ENCODE data around the gene TMEM60. TPM values are rescaled to one million over a fixed set of nuclear protein-coding genes. Genes with fewer than 3 reads are reported as not detected.

TMEM60 gene
- total RNA-seq, 2 donors from 2014 or later, result 9.6 TPM; not detected in 1

- Histone ChIP-seq H3K4me3 (no peak overlapping the region), H3K9me3 (no peaks in the 10 kb centered on the region), H3K36me3 (replicated peaks in 1 of 2; ENCODE audit: insufficient read depth in 1 of 2, low read depth in 2 of 2) (no peaks in the 10 kb centered on the region), H3K27ac (no peak overlapping the region), H3K27me3 (no peaks in the 10 kb centered on the region), H3K4me1 (peaks cover 35% of the 10 kb centered on the region)
- ATAC-seq, result no peak
- no peak for TF ChIP-seq CTCF (IDR thresholded peaks at IDR 0.05)
- no peak for TF ChIP-seq POLR2A (IDR thresholded peaks at IDR 0.05)
- intact Hi-C loops (cut with DNase I), result no loop called here
- no peak for DNase-seq
- 90 to 91% methylated on average over 4 of the region's 4 CpGs for WGBS, 2 donors
Observed at GRCh38 chr7:77794000-77794399, 4.2 kb downstream of the TMEM60 start.

GRCh38 chr7:77791956-77792355 is 6.3 kb downstream of the TMEM60 start:
- TF ChIP-seq POLR2A (IDR thresholded peaks at IDR 0.05) (no peak), CTCF (IDR thresholded peaks at IDR 0.05) (no peak)
- DNase-seq (no peak), ATAC-seq (no peak)
- no peaks in the 10 kb centered on the region for H3K27me3 ChIP-seq
- 72 to 78% methylated on average over 2 of the region's 2 CpGs for WGBS, 2 donors
- no peaks in the 10 kb centered on the region for H3K9me3 ChIP-seq
- intact Hi-C loops (cut with DNase I), result no loop called here
- no peak overlapping the region for H3K4me3 ChIP-seq
- H3K27ac ChIP-seq, result peak overlapping the region in 3 of 4 donors; percentile 41 to 50 (median 49)
- H3K4me1 ChIP-seq, result peaks cover 32% of the 10 kb centered on the region
- H3K36me3 ChIP-seq (replicated peaks in 1 of 2; ENCODE audit: insufficient read depth in 1 of 2, low read depth in 2 of 2), result no peaks in the 10 kb centered on the region

- TF ChIP-seq POLR2A (IDR thresholded peaks at IDR 0.05) (no peak), CTCF (IDR thresholded peaks at IDR 0.05) (no peak)
- Histone ChIP-seq H3K36me3 (replicated peaks in 1 of 2; ENCODE audit: insufficient read depth in 1 of 2, low read depth in 2 of 2) (no peaks in the 10 kb centered on the region), H3K4me1 (peaks cover 26% of the 10 kb centered on the region), H3K27ac (peak overlapping the region; percentile 1 to 50 (median 45)), H3K4me3 (no peak overlapping the region), H3K9me3 (no peaks in the 10 kb centered on the region), H3K27me3 (no peaks in the 10 kb centered on the region)
- intact Hi-C loops (cut with DNase I), result no loop called here
- ATAC-seq (no peak), DNase-seq (no peak)
- 18 to 24% methylated on average over 6 of the region's 6 CpGs for WGBS, 2 donors
Observed at GRCh38 chr7:77791336-77791735, 6.9 kb downstream of the TMEM60 start.

GRCh38 chr7:77788327-77788902 is 9.8 kb downstream of the TMEM60 start:
- no peak for DNase-seq
- TF ChIP-seq CTCF (IDR thresholded peaks at IDR 0.05), result no peak
- TF ChIP-seq POLR2A (IDR thresholded peaks at IDR 0.05), result no peak
- no peak for ATAC-seq
- Histone ChIP-seq H3K27me3 (no peaks in the 10 kb centered on the region), H3K36me3 (replicated peaks in 1 of 2; ENCODE audit: insufficient read depth in 1 of 2, low read depth in 2 of 2) (no peaks in the 10 kb centered on the region), H3K4me1 (peaks cover 14% of the 10 kb centered on the region), H3K4me3 (no peak overlapping the region), H3K27ac (no peak overlapping the region), H3K9me3 (no peaks in the 10 kb centered on the region)
- intact Hi-C loops (cut with DNase I), result no loop called here
- WGBS, 2 donors, result 86 to 91% methylated on average over 2 of the region's 2 CpGs

GRCh38 chr7:77786741-77787140 is 11.5 kb downstream of the TMEM60 start:
- DNase-seq (no peak), ATAC-seq (no peak)
- Histone ChIP-seq H3K4me1 (peaks cover 22% of the 10 kb centered on the region), H3K4me3 (no peak overlapping the region), H3K36me3 (replicated peaks in 1 of 2; ENCODE audit: insufficient read depth in 1 of 2, low read depth in 2 of 2) (no peaks in the 10 kb centered on the region), H3K27ac (no peak overlapping the region), H3K9me3 (no peaks in the 10 kb centered on the region), H3K27me3 (no peaks in the 10 kb centered on the region)
- intact Hi-C loops (cut with DNase I), result no loop called here
- TF ChIP-seq POLR2A (IDR thresholded peaks at IDR 0.05), result no peak
- no peak for TF ChIP-seq CTCF (IDR thresholded peaks at IDR 0.05)

All from body of pancreas (tissue), 4 donors.